Measurements from ENCODE around the gene EPOP. TPM values are rescaled to one million over a fixed set of nuclear protein-coding genes. Genes with fewer than 3 reads are reported as not detected.

EPOP gene
- polyA plus RNA-seq, 4 donors, result 1.3 to 1.7 (median 1.5) TPM

- DNase-seq (ENCODE audit: low read depth in 4 of 4, low spot score in 2 of 4), result no peak
Observed at GRCh38 chr17:38706505-38707216, 31.9 kb upstream of the EPOP start.

GRCh38 chr17:38705803-38706504, 31.2 kb upstream of the EPOP start:
- no peak for DNase-seq (ENCODE audit: low read depth in 4 of 4, low spot score in 2 of 4)

- no peak for DNase-seq (ENCODE audit: low read depth in 4 of 4, low spot score in 2 of 4)
Observed at GRCh38 chr17:38705523-38705802, 30.7 kb upstream of the EPOP start.

- peak in 1 of 4 donors; percentile 66 for DNase-seq (ENCODE audit: low read depth in 4 of 4, low spot score in 2 of 4)
Observed at GRCh38 chr17:38704606-38705522, 30.1 kb upstream of the EPOP start, which contains the start of gene MLLT6. Gene MLLT6, plus strand, starts transcription at chr17:38705273. Its CDS starts 360 bp downstream, at chr17:38705633.

- DNase-seq (ENCODE audit: low read depth in 4 of 4, low spot score in 2 of 4), result peak in 3 of 4 donors; percentile 58 to 84 (median 79)
Observed at GRCh38 chr17:38703742-38704605, 29.2 kb upstream of the EPOP start.

- no peak for DNase-seq (ENCODE audit: low read depth in 4 of 4, low spot score in 2 of 4)
Observed at GRCh38 chr17:38702916-38703741, 28.4 kb upstream of the EPOP start.

- peak in 2 of 4 donors; percentile 48 to 78 for DNase-seq (ENCODE audit: low read depth in 4 of 4, low spot score in 2 of 4)
Observed at GRCh38 chr17:38702166-38702915, 27.6 kb upstream of the EPOP start.

GRCh38 chr17:38701504-38702165, 26.9 kb upstream of the EPOP start:
- DNase-seq (ENCODE audit: low read depth in 4 of 4, low spot score in 2 of 4), result no peak

- DNase-seq (ENCODE audit: low read depth in 4 of 4, low spot score in 2 of 4), result no peak
Observed at GRCh38 chr17:38698760-38699159, 24.0 kb upstream of the EPOP start.

GRCh38 chr17:38697061-38697820, 22.5 kb upstream of the EPOP start:
- DNase-seq (ENCODE audit: low read depth in 4 of 4, low spot score in 2 of 4), result no peak

GRCh38 chr17:38693700-38694329, 19.1 kb upstream of the EPOP start:
- DNase-seq (ENCODE audit: low read depth in 4 of 4, low spot score in 2 of 4), result no peak

- no peak for DNase-seq (ENCODE audit: low read depth in 4 of 4, low spot score in 2 of 4)
Observed at GRCh38 chr17:38691154-38691553, 16.4 kb upstream of the EPOP start.

- DNase-seq (ENCODE audit: low read depth in 4 of 4, low spot score in 2 of 4), result no peak
Observed at GRCh38 chr17:38690386-38690785, 15.6 kb upstream of the EPOP start.

- DNase-seq (ENCODE audit: low read depth in 4 of 4, low spot score in 2 of 4), result no peak
Observed at GRCh38 chr17:38687286-38687685, 12.5 kb upstream of the EPOP start.

- DNase-seq (ENCODE audit: low read depth in 4 of 4, low spot score in 2 of 4), result no peak
Observed at GRCh38 chr17:38685491-38685890, 10.7 kb upstream of the EPOP start.

- DNase-seq (ENCODE audit: low read depth in 4 of 4, low spot score in 2 of 4), result no peak
Observed at GRCh38 chr17:38681096-38681495, 6.3 kb upstream of the EPOP start.

- DNase-seq (ENCODE audit: low read depth in 4 of 4, low spot score in 2 of 4), result no peak
Observed at GRCh38 chr17:38677819-38678218, 3.1 kb upstream of the EPOP start.
